IPS-15b (cell line): Measurements from ENCODE around the gene FICD.
A peak's percentile ranks its signal among the peaks of the same experiment; 100 is the strongest.

Experiments used
- H3K27me3 ChIP-seq: one replicate; pipeline ENCODE4 v1.6.1; 2013; ENCODE audit warnings: low read length; ENCODE audit not compliant: control insufficient read depth, insufficient read depth
- H3K36me3 ChIP-seq: one replicate; pipeline ENCODE4 v1.6.1; 2013; ENCODE audit warnings: low read length; ENCODE audit not compliant: control insufficient read depth, insufficient read depth
- H3K4me1 ChIP-seq: one replicate; pipeline ENCODE4 v1.6.1; 2013; ENCODE audit warnings: mild to moderate bottlenecking, low read length; ENCODE audit not compliant: control insufficient read depth, insufficient read depth
- H3K4me3 ChIP-seq: one replicate; pipeline ENCODE4 v1.5.1; 2013; ENCODE audit warnings: low read depth, low read length
- H3K9ac ChIP-seq: one replicate; pipeline ENCODE4 v1.6.1; 2013; ENCODE audit warnings: low read depth, mild to moderate bottlenecking, low read length
- H3K9me3 ChIP-seq: one replicate; pipeline ENCODE4 v1.6.1; 2013; ENCODE audit warnings: mild to moderate bottlenecking, low read length; ENCODE audit not compliant: control insufficient read depth, insufficient read depth

The FICD gene

GRCh38 chr12:108507971-108508642 lies 7.0 kb upstream of the FICD start:
- Histone ChIP-seq H3K4me3 (no peak overlapping the region), H3K27me3 (no peaks in the 10 kb centered on the region), H3K9me3 (peaks cover 2% of the 10 kb centered on the region), H3K36me3 (no peaks in the 10 kb centered on the region), H3K9ac (no peak overlapping the region), H3K4me1 (no peaks in the 10 kb centered on the region)

- Histone ChIP-seq H3K9ac (no peak overlapping the region), H3K4me3 (no peak overlapping the region), H3K27me3 (no peaks in the 10 kb centered on the region), H3K4me1 (no peaks in the 10 kb centered on the region), H3K36me3 (no peaks in the 10 kb centered on the region), H3K9me3 (no peaks in the 10 kb centered on the region)
These were observed 5.3 kb upstream of the FICD start for GRCh38 chr12:108509806-108510205.

- no peaks in the 10 kb centered on the region for H3K36me3 ChIP-seq
- H3K27me3 ChIP-seq = no peaks in the 10 kb centered on the region
- H3K9me3 ChIP-seq = no peaks in the 10 kb centered on the region
- H3K4me1 ChIP-seq = peaks cover 2% of the 10 kb centered on the region
- no peak overlapping the region for H3K9ac ChIP-seq
- H3K4me3 ChIP-seq = no peak overlapping the region
These were observed 4.2 kb upstream of the FICD start for GRCh38 chr12:108510836-108511235.

GRCh38 chr12:108511633-108512540 lies 3.2 kb upstream of the FICD start:
- no peaks in the 10 kb centered on the region for H3K36me3 ChIP-seq
- peaks cover 6% of the 10 kb centered on the region for H3K4me1 ChIP-seq
- no peaks in the 10 kb centered on the region for H3K27me3 ChIP-seq
- H3K9me3 ChIP-seq = no peaks in the 10 kb centered on the region
- no peak overlapping the region for H3K9ac ChIP-seq
- H3K4me3 ChIP-seq = no peak overlapping the region

- Histone ChIP-seq H3K9ac (no peak overlapping the region), H3K4me3 (peak overlapping the region; percentile 75)
These were observed 557 bp upstream of the FICD start for GRCh38 chr12:108514468-108514972.

GRCh38 chr12:108515916-108516315 lies 839 bp downstream of the FICD start:
- Histone ChIP-seq H3K27me3 (no peaks in the 10 kb centered on the region), H3K36me3 (peaks cover 21% of the 10 kb centered on the region), H3K4me1 (peaks cover 6% of the 10 kb centered on the region), H3K9me3 (no peaks in the 10 kb centered on the region), H3K9ac (no peak overlapping the region), H3K4me3 (peak overlapping the region; percentile 81)

More at GRCh38 chr12:108514468-108514972, 557 bp upstream of the FICD start:
- peaks cover 17% of the 10 kb centered on the region for H3K36me3 ChIP-seq
- H3K27me3 ChIP-seq = no peaks in the 10 kb centered on the region
- H3K9me3 ChIP-seq = no peaks in the 10 kb centered on the region
- peaks cover 6% of the 10 kb centered on the region for H3K4me1 ChIP-seq

GRCh38 chr12:108516511-108517275 lies 1.6 kb downstream of the FICD start:
- peaks cover 25% of the 10 kb centered on the region for H3K36me3 ChIP-seq
- peaks cover 6% of the 10 kb centered on the region for H3K4me1 ChIP-seq
- no peaks in the 10 kb centered on the region for H3K27me3 ChIP-seq
- H3K4me3 ChIP-seq = no peak overlapping the region
- H3K9ac ChIP-seq = no peak overlapping the region
- H3K9me3 ChIP-seq = no peaks in the 10 kb centered on the region

- no peak overlapping the region for H3K4me3 ChIP-seq
- no peaks in the 10 kb centered on the region for H3K27me3 ChIP-seq
- peaks cover 6% of the 10 kb centered on the region for H3K4me1 ChIP-seq
- no peak overlapping the region for H3K9ac ChIP-seq
- no peaks in the 10 kb centered on the region for H3K9me3 ChIP-seq
- H3K36me3 ChIP-seq = peaks cover 31% of the 10 kb centered on the region
These were observed 2.4 kb downstream of the FICD start for GRCh38 chr12:108517288-108518100.

- no peak overlapping the region for H3K9ac ChIP-seq
- peaks cover 6% of the 10 kb centered on the region for H3K4me1 ChIP-seq
- H3K4me3 ChIP-seq = no peak overlapping the region
- H3K36me3 ChIP-seq = peaks cover 38% of the 10 kb centered on the region
- H3K9me3 ChIP-seq = no peaks in the 10 kb centered on the region
- no peaks in the 10 kb centered on the region for H3K27me3 ChIP-seq
These were observed 3.1 kb downstream of the FICD start for GRCh38 chr12:108518101-108518715.

- Histone ChIP-seq H3K4me3 (no peak overlapping the region), H3K36me3 (peaks cover 43% of the 10 kb centered on the region), H3K9ac (no peak overlapping the region), H3K9me3 (no peaks in the 10 kb centered on the region), H3K27me3 (no peaks in the 10 kb centered on the region), H3K4me1 (peaks cover 6% of the 10 kb centered on the region)
These were observed 3.8 kb downstream of the FICD start for GRCh38 chr12:108518716-108519496.
